Colonic mucosa (tissue), 4 donors: ENCODE data around the gene EMP2. TPM values are rescaled to one million over a fixed set of nuclear protein-coding genes. Genes with fewer than 3 reads are reported as not detected.

ENCODE experiments used
- DNase-seq: peaks from one replicate; pipeline ENCODE4 v3.0.0-alpha.2; 2020
- H3K27ac ChIP-seq: fragments of 200-600 bp; one replicate; pipeline ENCODE4 v1.8.0; 2021
- H3K27me3 ChIP-seq: fragments of 200-600 bp; one replicate; pipeline ENCODE4 v1.8.0; 2021
- H3K36me3 ChIP-seq: fragments of 200-600 bp; one replicate; pipeline ENCODE4 v1.8.0; 2021
- H3K4me1 ChIP-seq: fragments of 200-600 bp; one replicate; pipeline ENCODE4 v1.8.0; 2021; ENCODE audit warnings: mild to moderate bottlenecking
- H3K4me3 ChIP-seq: fragments of 200-600 bp; one replicate; pipeline ENCODE4 v1.8.0; 2021
- H3K9ac ChIP-seq, 2 donors: one replicate each; pipeline ENCODE4 v1.7.0; 2013; ENCODE audit warnings: control low read depth in 2 of 2, low read depth in 2 of 2, low read length in 2 of 2
- H3K9me3 ChIP-seq: fragments of 200-600 bp; one replicate; pipeline ENCODE4 v1.8.0; 2021
- intact Hi-C: fragments of 100-400 bp; cut with DNase I; formaldehyde crosslinking; loops from one replicate; pipeline ENCODE4 v1.14.1; 2022
- total RNA-seq, 2 donors: library from RNA; stranded (reverse); fragmentation: NEBNext Ultra II Directional in 1 of 2; extraction: Animal tissue kit (Norgen Biotek cat#: 25700) in 1 of 2; gene quantifications; one replicate each; pipeline ENCODE4 v1.2.1, GENCODE V29; 2021
- TF ChIP-seq, protein P1 (sequence below): fragments of 200-600 bp; IDR thresholded peaks from one replicate; pipeline ENCODE4 v1.8.0; 2022; ENCODE audit warnings: antibody characterized with exemption, mild to moderate bottlenecking
- donor health status: healthy.
- donor health status: DM: no; HTN: no; CAD: no.
- donor health status: DM: no; HTN: no; CAD: no.

The EMP2 gene
- total RNA-seq, 2 donors from 2014 or later = 113 to 133 TPM

DNA sequence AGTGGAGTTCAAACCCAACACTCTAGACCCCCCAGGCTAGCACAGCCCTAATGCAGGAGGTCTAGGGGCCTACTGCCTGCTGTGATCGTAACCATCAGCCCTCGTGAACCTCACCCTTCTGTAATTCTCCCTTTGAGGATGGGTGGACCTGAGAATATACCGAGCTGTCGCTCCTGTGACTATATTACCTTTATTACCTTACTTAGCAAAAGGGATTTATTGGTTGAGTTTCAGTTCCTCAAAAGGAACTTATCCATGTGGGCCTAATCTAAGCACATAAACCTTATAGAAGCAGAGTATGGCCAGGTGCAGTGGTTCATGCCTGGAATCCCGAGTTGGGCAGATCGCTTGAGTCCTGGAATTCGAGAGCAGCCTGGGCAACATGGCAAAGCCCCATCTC lies 19.2 kb upstream of the EMP2 start:
- Histone ChIP-seq H3K9me3 (no peaks in the 10 kb centered on the region), H3K27me3 (no peaks in the 10 kb centered on the region)
- no peak for DNase-seq

DNA sequence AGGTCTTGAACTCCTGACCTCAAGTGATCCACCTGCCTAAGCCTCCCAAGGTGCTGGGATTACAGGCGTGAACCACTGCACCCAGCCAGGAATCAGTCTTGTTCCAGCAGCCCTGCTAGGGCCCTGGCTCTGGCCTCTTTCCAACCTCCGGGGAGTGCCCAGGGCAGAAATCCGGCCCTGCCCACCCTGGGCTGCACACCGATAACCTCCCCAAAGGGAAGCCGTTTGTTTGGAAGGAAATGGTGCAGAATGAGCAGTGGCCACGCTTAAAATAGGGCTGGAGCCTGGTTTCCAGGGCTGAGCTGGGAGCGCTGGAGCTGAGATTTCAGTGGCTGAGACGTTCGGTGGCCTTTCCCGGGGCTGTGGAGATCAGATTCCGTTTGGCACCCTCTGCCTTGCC lies 17.8 kb upstream of the EMP2 start:
- DNase-seq = peak; percentile 92
- Histone ChIP-seq H3K27me3 (no peaks in the 10 kb centered on the region), H3K9ac (no peak overlapping the region), H3K4me3 (no peak overlapping the region), H3K27ac (peak overlapping the region; percentile 69), H3K9me3 (no peaks in the 10 kb centered on the region), H3K4me1 (peaks cover 11% of the 10 kb centered on the region), H3K36me3 (no peaks in the 10 kb centered on the region)
- TF ChIP-seq, protein P1, sequence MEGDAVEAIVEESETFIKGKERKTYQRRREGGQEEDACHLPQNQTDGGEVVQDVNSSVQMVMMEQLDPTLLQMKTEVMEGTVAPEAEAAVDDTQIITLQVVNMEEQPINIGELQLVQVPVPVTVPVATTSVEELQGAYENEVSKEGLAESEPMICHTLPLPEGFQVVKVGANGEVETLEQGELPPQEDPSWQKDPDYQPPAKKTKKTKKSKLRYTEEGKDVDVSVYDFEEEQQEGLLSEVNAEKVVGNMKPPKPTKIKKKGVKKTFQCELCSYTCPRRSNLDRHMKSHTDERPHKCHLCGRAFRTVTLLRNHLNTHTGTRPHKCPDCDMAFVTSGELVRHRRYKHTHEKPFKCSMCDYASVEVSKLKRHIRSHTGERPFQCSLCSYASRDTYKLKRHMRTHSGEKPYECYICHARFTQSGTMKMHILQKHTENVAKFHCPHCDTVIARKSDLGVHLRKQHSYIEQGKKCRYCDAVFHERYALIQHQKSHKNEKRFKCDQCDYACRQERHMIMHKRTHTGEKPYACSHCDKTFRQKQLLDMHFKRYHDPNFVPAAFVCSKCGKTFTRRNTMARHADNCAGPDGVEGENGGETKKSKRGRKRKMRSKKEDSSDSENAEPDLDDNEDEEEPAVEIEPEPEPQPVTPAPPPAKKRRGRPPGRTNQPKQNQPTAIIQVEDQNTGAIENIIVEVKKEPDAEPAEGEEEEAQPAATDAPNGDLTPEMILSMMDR = no peak
- intact Hi-C loops = loop anchor here (10.0 kb wide), 1 partner anchor 47 kb away; no protein-coding TSS in a partner anchor

More for the DNA sequence above, 19.2 kb upstream of the EMP2 start:
- no peaks in the 10 kb centered on the region for H3K36me3 ChIP-seq
- peak overlapping the region in 1 of 2 donors; percentile 70 for H3K9ac ChIP-seq
- peak overlapping the region; percentile 69 for H3K27ac ChIP-seq
- H3K4me1 ChIP-seq = peaks cover 11% of the 10 kb centered on the region
- TF ChIP-seq, protein P1 = no peak
- H3K4me3 ChIP-seq = no peak overlapping the region
- intact Hi-C loops = loop anchor here (10.0 kb wide), 1 partner anchor 45 kb away; no protein-coding TSS in a partner anchor

DNA sequence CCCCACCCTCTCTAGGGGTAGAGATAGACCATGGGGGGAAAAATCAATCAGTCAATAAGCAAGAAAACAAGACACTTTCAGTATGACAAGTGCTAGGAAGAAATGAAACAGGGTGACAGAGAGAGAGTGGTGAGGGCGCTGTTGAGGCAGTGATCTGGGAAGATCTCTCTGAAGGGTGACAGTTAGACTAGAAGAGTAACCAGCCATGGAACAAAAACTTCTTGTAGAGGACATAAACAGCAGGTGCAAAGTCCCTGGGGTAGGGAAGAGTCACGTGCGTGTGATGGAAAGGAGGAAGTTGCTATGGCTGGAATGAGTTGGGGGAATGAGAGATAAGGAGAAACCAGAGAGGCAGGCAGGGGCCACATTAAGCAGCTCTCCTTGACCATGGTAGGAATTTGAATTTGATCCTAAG lies 16.8 kb upstream of the EMP2 start:
- TF ChIP-seq, protein P1 = no peak
- H3K4me1 ChIP-seq = peaks cover 11% of the 10 kb centered on the region
- no peaks in the 10 kb centered on the region for H3K27me3 ChIP-seq

DNA sequence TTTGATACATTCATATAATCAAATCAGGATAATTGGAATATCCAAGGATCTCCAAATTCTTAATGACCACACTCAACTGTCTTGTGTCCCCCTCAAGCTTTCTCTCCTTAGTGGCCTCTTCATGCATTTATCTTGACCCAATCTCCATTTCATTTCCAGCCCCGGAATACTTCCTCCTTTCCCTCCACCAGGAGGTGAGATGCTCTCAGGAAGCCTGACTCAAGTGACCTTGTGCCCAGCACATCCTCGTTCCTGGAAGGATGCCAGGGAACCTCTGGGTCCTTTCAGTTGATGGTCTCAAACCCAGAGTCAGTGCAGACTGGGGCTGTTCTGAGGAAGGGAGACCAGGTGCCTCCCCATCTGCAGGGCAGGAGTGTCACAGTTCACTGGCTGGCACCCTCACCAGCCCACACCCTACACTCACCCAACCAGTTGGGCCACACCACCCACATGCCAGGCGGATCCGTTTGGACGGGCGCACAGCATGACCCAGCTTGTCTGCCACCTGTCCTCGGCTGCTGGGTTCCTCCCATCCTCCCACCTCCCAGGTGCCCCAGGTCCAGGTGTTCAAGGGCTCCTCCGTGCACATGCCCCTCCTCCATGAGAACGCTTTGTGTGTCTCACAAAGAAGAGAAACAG lies 14.0 kb upstream of the EMP2 start:
- Histone ChIP-seq H3K27me3 (no peaks in the 10 kb centered on the region), H3K9me3 (no peaks in the 10 kb centered on the region), H3K36me3 (no peaks in the 10 kb centered on the region), H3K9ac (no peak overlapping the region), H3K4me1 (peaks cover 11% of the 10 kb centered on the region), H3K27ac (peak overlapping the region; percentile 69), H3K4me3 (no peak overlapping the region)
- intact Hi-C loops = loop anchor here (10.0 kb wide), 1 partner anchor 50 kb away; no protein-coding TSS in a partner anchor
- TF ChIP-seq, protein P1 = no peak
- peak; percentile 96 for DNase-seq

More for the DNA sequence above, 16.8 kb upstream of the EMP2 start:
- peak overlapping the region; percentile 69 for H3K27ac ChIP-seq
- no peaks in the 10 kb centered on the region for H3K36me3 ChIP-seq
- no peak for DNase-seq
- intact Hi-C loops = loop anchor here (10.0 kb wide), 1 partner anchor 48 kb away; no protein-coding TSS in a partner anchor
- no peak overlapping the region for H3K4me3 ChIP-seq
- no peaks in the 10 kb centered on the region for H3K9me3 ChIP-seq
- H3K9ac ChIP-seq = no peak overlapping the region

DNA sequence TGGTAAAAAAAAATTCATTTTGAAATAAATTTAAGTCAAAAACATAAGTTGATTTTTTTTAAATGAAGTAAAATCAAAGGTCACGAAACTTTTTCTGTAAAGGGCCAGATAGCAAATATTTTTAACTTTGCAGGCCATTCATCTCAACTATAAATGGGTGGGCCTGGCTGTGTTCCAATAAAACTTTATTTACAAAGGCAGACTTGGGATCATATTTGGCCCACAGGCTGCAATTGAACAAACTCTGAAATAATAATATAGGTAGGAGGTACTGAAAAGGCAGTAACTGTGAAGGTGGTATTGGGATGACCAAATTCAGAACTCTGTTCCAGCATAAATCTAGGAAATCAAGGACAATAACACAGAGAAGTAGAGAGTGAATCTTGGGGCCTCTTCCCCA lies 12.2 kb upstream of the EMP2 start:
- no peaks in the 10 kb centered on the region for H3K36me3 ChIP-seq
- no peak for DNase-seq
- no peak overlapping the region for H3K4me3 ChIP-seq
- TF ChIP-seq, protein P1 = no peak
- H3K9me3 ChIP-seq = no peaks in the 10 kb centered on the region
- H3K9ac ChIP-seq = no peak overlapping the region
- no peak overlapping the region for H3K27ac ChIP-seq
- no peaks in the 10 kb centered on the region for H3K27me3 ChIP-seq
- intact Hi-C loops = loop anchor here (10.0 kb wide), 1 partner anchor 52 kb away; no protein-coding TSS in a partner anchor
- H3K4me1 ChIP-seq = peaks cover 3% of the 10 kb centered on the region
